RWPE1 (cell line): ENCODE data around the gene IQGAP1.
A peak's percentile ranks its signal among the peaks of the same experiment; 100 is the strongest.

Experiments used
- CTCF ChIA-PET: fragments of 350-600 bp; sonication (Branson Sonifier 250); formaldehyde crosslinking; extraction: SDS; loops from one replicate; lab custom pipeline; 2021; lab: Yijun Ruan, JAX
- POLR2A ChIA-PET: fragments of 400-600 bp; formaldehyde crosslinking; extraction: SDS; loops from one replicate; lab custom pipeline; 2020; ENCODE audit warnings: antibody characterized with exemption; ENCODE audit not compliant: low non-redundant PET; lab: Yijun Ruan, JAX
- DNase-seq: peaks from one replicate; pipeline ENCODE4 v3.0.0; 2012; ENCODE audit warnings: low spot score
- H3K27ac ChIP-seq: fragments of 450-650 bp; 2 replicates; pipeline ENCODE4 v1.5.1; 2017
- CTCF ChIP-seq: fragments of 450-650 bp; conservative IDR thresholded peaks from 2 replicates; pipeline ENCODE4 v1.5.1; 2017; ENCODE audit warnings: low read depth, mild to moderate bottlenecking

IQGAP1 gene

GRCh38 chr15:90479656-90480055 is 91.6 kb downstream of the IQGAP1 start:
- no peak for TF ChIP-seq CTCF
- POLR2A ChIA-PET: no interaction called here
- CTCF ChIA-PET: interaction anchor here (0.6 kb wide), 1 partner anchor 75 kb away, joined by 3 read pairs; no protein-coding TSS in a partner anchor
- DNase-seq: peak; percentile 74
- H3K27ac ChIP-seq: peak overlapping the region; percentile 9; the same call in 1 of the 2 replicates

- TF ChIP-seq CTCF: no peak
- H3K27ac ChIP-seq: peak overlapping the region; percentile 32
- POLR2A ChIA-PET: no interaction called here
- no peak for DNase-seq
- CTCF ChIA-PET: interaction anchor here (0.6 to 2.5 kb wide), 2 partner anchors 78 to 187 kb away, joined by 4 to 8 read pairs; no protein-coding TSS in a partner anchor
Observed at GRCh38 chr15:90481023-90481422, 93.0 kb downstream of the IQGAP1 start.

- TF ChIP-seq CTCF: peak; percentile 89
- peak; percentile 45 for DNase-seq
- ChIA-PET POLR2A (no interaction called here), CTCF (interaction anchor here (0.6 to 2.5 kb wide), 7 partner anchors 47 to 474 kb away, joined by 3 to 12 read pairs (median 4); partner anchors contain the start of gene IQGAP1)
- H3K27ac ChIP-seq: peak overlapping the region; percentile 20; the same call in 1 of the 2 replicates
Observed at GRCh38 chr15:90482124-90483011, 94.3 kb downstream of the IQGAP1 start.

- no peak overlapping the region for H3K27ac ChIP-seq
- ChIA-PET POLR2A (no interaction called here), CTCF (interaction anchor here (0.7 to 2.5 kb wide), 4 partner anchors 46 to 189 kb away, joined by 3 to 12 read pairs (median 6); partner anchors contain the start of gene IQGAP1)
- no peak for DNase-seq
- no peak for TF ChIP-seq CTCF
Observed at GRCh38 chr15:90483012-90483307, 94.9 kb downstream of the IQGAP1 start.

GRCh38 chr15:90483637-90484036 is 95.6 kb downstream of the IQGAP1 start:
- no peak for TF ChIP-seq CTCF
- H3K27ac ChIP-seq: no peak overlapping the region
- CTCF ChIA-PET: no interaction called here
- no peak for DNase-seq
- POLR2A ChIA-PET: no interaction called here

GRCh38 chr15:90487186-90487585 is 99.1 kb downstream of the IQGAP1 start:
- H3K27ac ChIP-seq: no peak overlapping the region
- ChIA-PET POLR2A (no interaction called here), CTCF (no interaction called here)
- no peak for TF ChIP-seq CTCF
- DNase-seq: no peak
